Loucy (cell line): ENCODE measurements around the gene NIPSNAP3A.

Experiments
- H2AFZ ChIP-seq: fragments of 200-600 bp; sonication (generic); 2 replicates; pipeline ENCODE4 v1.6.0; 2016; ENCODE audit warnings: antibody characterized with exemption, mild to moderate bottlenecking, low read length, moderate library complexity
- H3F3A ChIP-seq: fragments of 200-600 bp; 2 replicates; pipeline ENCODE4 v1.6.0; 2016; ENCODE audit warnings: antibody characterized with exemption, low read depth, mild to moderate bottlenecking
- H3K27me3 ChIP-seq: fragments of 200-600 bp; sonication (generic); 2 replicates; pipeline ENCODE4 v1.6.1; 2014; ENCODE audit warnings: low read length, mild to moderate bottlenecking; ENCODE audit not compliant: insufficient read depth, poor library complexity, severe bottlenecking
- H3K36me3 ChIP-seq: fragments of 200-600 bp; sonication (generic); 2 replicates; pipeline ENCODE4 v1.6.1; 2016; ENCODE audit warnings: low read length; ENCODE audit not compliant: insufficient read depth
- H3K4me1 ChIP-seq: fragments of 200-600 bp; sonication (generic); 2 replicates; pipeline ENCODE4 v1.5.1; 2014; ENCODE audit warnings: low read length, mild to moderate bottlenecking; ENCODE audit not compliant: insufficient read depth, poor library complexity, severe bottlenecking
- H3K4me2 ChIP-seq: fragments of 200-600 bp; sonication (generic); 2 replicates; pipeline ENCODE4 v1.6.0; 2014; ENCODE audit warnings: antibody characterized with exemption, low read length, low read depth, mild to moderate bottlenecking; ENCODE audit not compliant: poor library complexity, severe bottlenecking
- H3K4me3 ChIP-seq: fragments of 200-600 bp; sonication (generic); 2 replicates; pipeline ENCODE4 v1.5.1; 2014; ENCODE audit warnings: low read length, mild to moderate bottlenecking, mixed read lengths; ENCODE audit not compliant: poor library complexity, severe bottlenecking
- H3K79me2 ChIP-seq: fragments of 200-600 bp; sonication (generic); 2 replicates; pipeline ENCODE4 v1.6.1; 2014; ENCODE audit warnings: low read length; ENCODE audit not compliant: insufficient read depth
- H3K9ac ChIP-seq: fragments of 200-600 bp; sonication (generic); 2 replicates; pipeline ENCODE4 v1.6.0; 2014; ENCODE audit warnings: mild to moderate bottlenecking, low read depth, low read length, moderate library complexity; ENCODE audit not compliant: poor library complexity, severe bottlenecking
- H3K9me2 ChIP-seq: fragments of 200-600 bp; sonication (generic); replicated peaks from 2 replicates; pipeline ENCODE4 v1.6.1; 2016; ENCODE audit warnings: low read depth, low read length, mixed read lengths
- H3K9me3 ChIP-seq: fragments of 200-600 bp; sonication (generic); 2 replicates; pipeline ENCODE4 v1.6.1; 2014; ENCODE audit warnings: mild to moderate bottlenecking, antibody characterized with exemption, low read length, low read depth; ENCODE audit not compliant: insufficient read depth
- H4K20me1 ChIP-seq: fragments of 200-600 bp; sonication (generic); 2 replicates; pipeline ENCODE4 v1.6.0; 2014; ENCODE audit warnings: antibody characterized with exemption, low read length, mild to moderate bottlenecking; ENCODE audit not compliant: insufficient read depth, poor library complexity, severe bottlenecking
- EZH2phosphoT487 ChIP-seq: fragments of 200-600 bp; IDR thresholded peaks from 2 replicates; pipeline ENCODE4 v1.6.1; 2018; ENCODE audit warnings: antibody characterized with exemption, mild to moderate bottlenecking, moderate library complexity, borderline replicate concordance
- TF ChIP-seq, protein P1 (sequence below): fragments of 200-600 bp; sonication (generic); conservative IDR thresholded peaks from 2 replicates; pipeline ENCODE4 v1.5.1; 2014; ENCODE audit warnings: mild to moderate bottlenecking, antibody characterized with exemption, low read length

Gene NIPSNAP3A

GRCh38 chr9:104786293-104786692 is 38.8 kb downstream of the NIPSNAP3A start:
- Histone ChIP-seq H3K27me3 (no peaks in the 10 kb centered on the region), H4K20me1 (no peaks in the 10 kb centered on the region), H3K4me1 (no peaks in the 10 kb centered on the region), H3K79me2 (no peaks in the 10 kb centered on the region), H3K9me2 (no peaks in the 10 kb centered on the region), H3K9me3 (no peaks in the 10 kb centered on the region), H3K36me3 (no peaks in the 10 kb centered on the region), H2AFZ (no peak overlapping the region), H3F3A (no peaks in the 10 kb centered on the region), H3K4me3 (no peak overlapping the region), H3K9ac (no peak overlapping the region), H3K4me2 (no peak overlapping the region)
- TF ChIP-seq, protein P1, sequence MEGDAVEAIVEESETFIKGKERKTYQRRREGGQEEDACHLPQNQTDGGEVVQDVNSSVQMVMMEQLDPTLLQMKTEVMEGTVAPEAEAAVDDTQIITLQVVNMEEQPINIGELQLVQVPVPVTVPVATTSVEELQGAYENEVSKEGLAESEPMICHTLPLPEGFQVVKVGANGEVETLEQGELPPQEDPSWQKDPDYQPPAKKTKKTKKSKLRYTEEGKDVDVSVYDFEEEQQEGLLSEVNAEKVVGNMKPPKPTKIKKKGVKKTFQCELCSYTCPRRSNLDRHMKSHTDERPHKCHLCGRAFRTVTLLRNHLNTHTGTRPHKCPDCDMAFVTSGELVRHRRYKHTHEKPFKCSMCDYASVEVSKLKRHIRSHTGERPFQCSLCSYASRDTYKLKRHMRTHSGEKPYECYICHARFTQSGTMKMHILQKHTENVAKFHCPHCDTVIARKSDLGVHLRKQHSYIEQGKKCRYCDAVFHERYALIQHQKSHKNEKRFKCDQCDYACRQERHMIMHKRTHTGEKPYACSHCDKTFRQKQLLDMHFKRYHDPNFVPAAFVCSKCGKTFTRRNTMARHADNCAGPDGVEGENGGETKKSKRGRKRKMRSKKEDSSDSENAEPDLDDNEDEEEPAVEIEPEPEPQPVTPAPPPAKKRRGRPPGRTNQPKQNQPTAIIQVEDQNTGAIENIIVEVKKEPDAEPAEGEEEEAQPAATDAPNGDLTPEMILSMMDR = no peak
- TF ChIP-seq EZH2phosphoT487 = no peak

DNA sequence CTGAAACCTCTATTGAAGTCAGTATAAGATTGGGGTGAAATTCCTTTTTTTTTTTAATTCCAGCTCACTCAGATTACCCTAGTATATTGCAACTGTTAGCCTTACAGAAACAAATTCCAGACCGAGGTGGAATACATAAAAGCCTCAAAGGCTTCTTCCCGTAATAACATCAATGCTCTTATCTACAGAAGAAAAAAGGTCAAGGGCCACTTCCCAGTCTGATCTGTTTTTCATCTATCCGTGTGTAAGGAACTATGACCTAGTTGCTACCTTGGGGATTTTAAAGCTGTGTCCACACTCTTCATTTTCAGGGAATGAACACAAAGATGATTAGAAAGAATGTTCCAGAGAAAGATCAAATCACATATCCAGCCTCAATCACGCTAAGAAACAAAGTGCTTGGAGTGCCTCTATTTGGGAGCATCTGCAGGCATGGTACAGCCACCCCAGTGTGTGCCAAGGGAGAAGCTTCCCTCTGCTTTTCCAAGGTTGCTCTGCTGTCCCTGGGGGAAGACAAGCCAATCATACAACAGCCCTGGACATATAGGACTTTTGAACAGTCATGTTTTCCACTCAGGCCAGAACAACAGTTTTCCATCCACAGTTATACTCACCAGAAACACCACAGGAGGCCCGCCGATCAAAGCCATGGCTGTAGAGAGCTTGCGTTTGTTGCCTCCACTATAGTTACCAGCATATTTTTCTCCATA is 40.0 kb downstream of the NIPSNAP3A start:
- Histone ChIP-seq H3K4me2 (no peak overlapping the region), H3K36me3 (no peaks in the 10 kb centered on the region), H3K79me2 (no peaks in the 10 kb centered on the region), H2AFZ (no peak overlapping the region), H3F3A (no peaks in the 10 kb centered on the region), H3K27me3 (no peaks in the 10 kb centered on the region), H3K9me3 (no peaks in the 10 kb centered on the region), H3K4me1 (no peaks in the 10 kb centered on the region), H4K20me1 (no peaks in the 10 kb centered on the region), H3K9me2 (no peaks in the 10 kb centered on the region), H3K9ac (no peak overlapping the region), H3K4me3 (no peak overlapping the region)
- TF ChIP-seq, protein P1 = no peak

GRCh38 chr9:104788251-104788650 is 40.8 kb downstream of the NIPSNAP3A start:
- H3K36me3 ChIP-seq = no peaks in the 10 kb centered on the region
- H3K4me1 ChIP-seq = no peaks in the 10 kb centered on the region
- no peaks in the 10 kb centered on the region for H3K79me2 ChIP-seq
- H3K27me3 ChIP-seq = no peaks in the 10 kb centered on the region
- no peaks in the 10 kb centered on the region for H4K20me1 ChIP-seq
- H3K4me2 ChIP-seq = no peak overlapping the region
- TF ChIP-seq, protein P1 = no peak
- TF ChIP-seq EZH2phosphoT487 = no peak
- no peak overlapping the region for H3K9ac ChIP-seq
- no peaks in the 10 kb centered on the region for H3K9me3 ChIP-seq
- H3K9me2 ChIP-seq = no peaks in the 10 kb centered on the region
- no peak overlapping the region for H2AFZ ChIP-seq
- no peak overlapping the region for H3K4me3 ChIP-seq
- no peaks in the 10 kb centered on the region for H3F3A ChIP-seq
